Body of pancreas (tissue), 4 donors: ENCODE measurements around the gene WDR44. TPM values are rescaled to one million over a fixed set of nuclear protein-coding genes. Genes with fewer than 3 reads are reported as not detected.

Experiments used
- ATAC-seq: fragments of 150-250 bp; one replicate; pipeline ENCODE4 v1.9.1; 2016
- DNase-seq, 4 donors: peaks; one replicate each; pipeline ENCODE4 v3.0.0-alpha.2; 2019
- H3K27ac ChIP-seq, 4 donors: fragments of 200-600 bp; sonication (generic); 1 replicate in 3 of 4; 2 replicates in 1 of 4; pipeline versions ENCODE4 v1.5.1 to v1.6.1; 2016 to 2019; ENCODE audit warnings: mild to moderate bottlenecking in 1 of 4, mixed read lengths in 1 of 4, moderate library complexity in 1 of 4
- H3K27me3 ChIP-seq, 2 donors: fragments of 200-600 bp; sonication (generic); one replicate each; pipeline ENCODE4 v1.6.0; 2016; ENCODE audit warnings: mild to moderate bottlenecking in 1 of 2
- H3K36me3 ChIP-seq, 2 donors: fragments of 200-600 bp; sonication (generic); replicated peaks in 1 of 2; 2 replicates each; pipeline ENCODE4 v1.5.1; 2016; ENCODE audit warnings: low read depth in 2 of 2; ENCODE audit not compliant: insufficient read depth in 1 of 2
- H3K4me1 ChIP-seq: fragments of 200-600 bp; sonication (generic); one replicate; pipeline ENCODE4 v1.6.0; 2016
- H3K4me3 ChIP-seq, 2 donors: fragments of 200-600 bp; sonication (generic); 1 replicate in 1 of 2; 2 replicates in 1 of 2; pipeline ENCODE4 v1.5.1; 2016 to 2019
- H3K9me3 ChIP-seq, 3 donors: fragments of 200-600 bp; sonication (generic); 1 replicate in 2 of 3; 2 replicates in 1 of 3; pipeline ENCODE4 v1.5.1; 2016
- CTCF ChIP-seq, 7 experiments: fragments of 450-650 bp in 4 of 7; fragments of 200-600 bp in 3 of 7; sonication (generic) in 3 of 7; IDR thresholded peaks; one replicate each; pipeline ENCODE4 v1.5.1; 2016 to 2019; ENCODE audit warnings: antibody characterized with exemption in 7 of 7
- POLR2A ChIP-seq, 3 donors: fragments of 450-650 bp; IDR thresholded peaks; one replicate each; pipeline ENCODE4 v1.6.1; 2016; ENCODE audit warnings: antibody characterized with exemption in 3 of 3, mild to moderate bottlenecking in 2 of 3
- WGBS, 2 donors: methylation state at CpG; one replicate each; pipeline ENCODE4 v1.1.5; 2017; 5-methylcytosine and 5-hydroxymethylcytosine counted together
- intact Hi-C: fragments of 100-400 bp; cut with DNase I; formaldehyde crosslinking; loops from one replicate; pipeline ENCODE4 v1.15.1; 2023
- total RNA-seq, 2 donors: library from RNA; depleted of rRNA; stranded (reverse); fragments of >200 nt; gene quantifications; one replicate each; pipeline ENCODE4 v1.1.0, GENCODE V29; 2016

Gene WDR44
- total RNA-seq, 2 donors from 2014 or later, result 9.9 to 10.1 TPM

GRCh38 chrX:118437283-118437682, 91.4 kb downstream of the WDR44 start:
- 77 to 89% methylated on average over 1 of the region's 1 CpG for WGBS, 2 donors
- Histone ChIP-seq H3K27ac (no peak overlapping the region), H3K27me3 (no peaks in the 10 kb centered on the region), H3K36me3 (peaks cover 0 to 2% of the 10 kb centered on the region in 2 donors), H3K9me3 (no peaks in the 10 kb centered on the region), H3K4me3 (no peak overlapping the region), H3K4me1 (no peaks in the 10 kb centered on the region)
- ATAC-seq (no peak), DNase-seq (peak in 1 of 4 donors; percentile 11)
- intact Hi-C loops, result no loop called here
- TF ChIP-seq CTCF (IDR thresholded peaks at IDR 0.05) (no peak), POLR2A (IDR thresholded peaks at IDR 0.05) (no peak)

- no peak for DNase-seq
- Histone ChIP-seq H3K4me3 (no peak overlapping the region), H3K36me3 (no peaks in the 10 kb centered on the region), H3K4me1 (no peaks in the 10 kb centered on the region), H3K9me3 (no peaks in the 10 kb centered on the region), H3K27ac (no peak overlapping the region), H3K27me3 (no peaks in the 10 kb centered on the region)
- intact Hi-C loops, result no loop called here
- no peak for ATAC-seq
- WGBS, 2 donors, result 73 to 75% methylated on average over 1 to 3 of the region's 3 CpGs
- no peak for TF ChIP-seq POLR2A (IDR thresholded peaks at IDR 0.05)
- TF ChIP-seq CTCF (IDR thresholded peaks at IDR 0.05), result no peak
These were observed 102.4 kb downstream of the WDR44 start for GRCh38 chrX:118448273-118448783.

DNA sequence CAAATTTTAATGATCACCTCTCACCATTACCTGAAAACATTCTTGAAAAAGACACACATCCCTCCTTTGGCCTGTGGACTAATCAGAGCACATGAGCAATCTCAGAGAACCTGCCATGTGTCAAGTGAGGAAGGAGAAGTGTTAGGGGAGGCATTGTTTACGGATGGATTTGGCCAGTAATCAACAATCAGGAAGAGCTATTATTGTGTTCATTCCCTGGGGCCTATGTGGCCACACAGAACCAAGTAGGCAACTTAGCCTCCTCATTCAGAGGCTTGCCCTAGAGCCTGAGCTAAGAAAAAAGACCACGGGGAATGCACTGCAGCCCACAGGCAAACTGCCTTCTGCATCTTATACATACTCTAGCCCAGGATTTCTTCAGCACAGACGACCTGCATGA, 109.1 kb downstream of the WDR44 start:
- TF ChIP-seq POLR2A (IDR thresholded peaks at IDR 0.05) (no peak), CTCF (IDR thresholded peaks at IDR 0.05) (no peak)
- H3K4me1 ChIP-seq, result no peaks in the 10 kb centered on the region
- H3K27ac ChIP-seq, result no peak overlapping the region
- no peaks in the 10 kb centered on the region for H3K9me3 ChIP-seq
- H3K36me3 ChIP-seq, result no peaks in the 10 kb centered on the region
- no peak for ATAC-seq
- DNase-seq, result no peak
- no peak overlapping the region for H3K4me3 ChIP-seq
- intact Hi-C loops, result no loop called here
- H3K27me3 ChIP-seq, result no peaks in the 10 kb centered on the region
- 76 to 100% methylated on average over 1 to 3 of the region's 3 CpGs for WGBS, 2 donors

DNA sequence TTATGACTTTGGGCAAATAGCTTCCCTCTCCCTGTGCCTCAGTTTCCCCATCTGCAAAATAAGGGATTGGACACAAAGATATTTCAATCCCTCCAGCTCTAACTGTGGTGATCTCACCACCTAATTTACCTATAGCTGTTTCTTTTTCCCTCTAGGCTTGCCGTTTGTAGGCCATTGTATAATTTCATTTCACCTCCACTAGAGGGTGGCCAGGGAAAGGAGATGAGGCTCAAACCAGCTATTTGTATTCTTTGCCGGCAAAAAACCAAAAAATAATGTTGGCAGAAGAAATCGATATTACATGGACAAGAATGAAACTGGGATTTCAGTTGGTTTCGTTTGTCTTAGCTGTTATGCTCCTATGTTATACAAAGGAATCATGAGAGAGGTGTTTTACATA, 113.6 kb downstream of the WDR44 start:
- intact Hi-C loops, result no loop called here
- Histone ChIP-seq H3K27ac (no peak overlapping the region), H3K4me3 (no peak overlapping the region), H3K36me3 (no peaks in the 10 kb centered on the region), H3K4me1 (no peaks in the 10 kb centered on the region), H3K27me3 (no peaks in the 10 kb centered on the region), H3K9me3 (no peaks in the 10 kb centered on the region)
- 0 to 2% methylated on average over 4 of the region's 4 CpGs for WGBS, 2 donors
- no peak for TF ChIP-seq POLR2A (IDR thresholded peaks at IDR 0.05)
- TF ChIP-seq CTCF (IDR thresholded peaks at IDR 0.05), result peak in 5 of 7 experiments; percentile 23 to 55 (median 42)
- DNase-seq (peak in 1 of 4 donors; percentile 6), ATAC-seq (peak; percentile 33)

GRCh38 chrX:118464501-118464900, 118.6 kb downstream of the WDR44 start:
- intact Hi-C loops, result no loop called here
- 43 to 49% methylated on average over 6 of the region's 6 CpGs for WGBS, 2 donors
- Histone ChIP-seq H3K4me3 (no peak overlapping the region), H3K27me3 (no peaks in the 10 kb centered on the region), H3K9me3 (no peaks in the 10 kb centered on the region), H3K27ac (no peak overlapping the region), H3K4me1 (no peaks in the 10 kb centered on the region), H3K36me3 (no peaks in the 10 kb centered on the region)
- DNase-seq (no peak), ATAC-seq (no peak)
- TF ChIP-seq POLR2A (IDR thresholded peaks at IDR 0.05) (no peak), CTCF (IDR thresholded peaks at IDR 0.05) (no peak)
